ENCODE measurements around the gene FILIP1L.
A peak's percentile ranks its signal among the peaks of the same experiment; 100 is the strongest.
"Not testable (repeated sequence)": the region's sequence is repeated elsewhere in the genome, so short reads cannot be mapped to it uniquely, and the experiment has no call there.

The FILIP1L gene

DNA sequence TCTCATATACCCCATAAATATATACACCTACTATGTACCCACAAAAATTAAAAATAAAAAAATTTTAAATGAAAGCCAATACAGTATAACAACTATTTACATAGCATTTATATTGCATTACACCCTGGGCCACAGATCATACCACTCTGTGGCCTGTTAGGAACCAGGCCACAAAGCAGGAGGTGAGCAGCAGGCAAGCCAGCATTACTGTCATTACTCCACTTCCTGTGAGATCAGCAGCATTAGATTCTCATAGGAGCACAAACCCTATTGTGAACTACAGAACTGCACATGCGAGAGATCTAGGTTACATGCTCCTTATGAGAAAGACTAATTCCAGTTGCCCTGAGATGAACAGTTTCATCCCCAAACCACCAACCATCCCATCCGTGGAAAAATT is 17.4 kb downstream of the FILIP1L start:
- DNase-seq, result no peak

- DNase-seq, result not testable (repeated sequence)
Measured at GRCh38 chr3:100096286-100096685, 18.0 kb downstream of the FILIP1L start.

GRCh38 chr3:100093831-100094230 is 20.5 kb downstream of the FILIP1L start:
- no peak for DNase-seq

DNA sequence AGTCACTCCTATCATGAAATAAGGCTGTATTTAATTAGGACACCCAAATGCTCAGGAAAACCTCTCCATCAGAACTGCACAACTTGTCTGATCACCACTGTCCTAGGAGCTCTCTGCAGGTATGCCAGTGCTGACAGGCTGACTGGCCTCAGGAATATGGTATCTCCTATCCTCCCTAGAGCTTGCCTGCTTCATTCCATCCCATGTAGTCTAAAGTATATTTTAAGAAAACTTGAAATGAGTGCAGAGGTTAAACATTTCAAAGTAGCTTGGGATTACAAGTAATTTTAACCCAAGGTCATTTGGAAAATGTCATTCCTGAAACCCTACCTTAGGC is 23.7 kb downstream of the FILIP1L start:
- no peak for DNase-seq

DNA sequence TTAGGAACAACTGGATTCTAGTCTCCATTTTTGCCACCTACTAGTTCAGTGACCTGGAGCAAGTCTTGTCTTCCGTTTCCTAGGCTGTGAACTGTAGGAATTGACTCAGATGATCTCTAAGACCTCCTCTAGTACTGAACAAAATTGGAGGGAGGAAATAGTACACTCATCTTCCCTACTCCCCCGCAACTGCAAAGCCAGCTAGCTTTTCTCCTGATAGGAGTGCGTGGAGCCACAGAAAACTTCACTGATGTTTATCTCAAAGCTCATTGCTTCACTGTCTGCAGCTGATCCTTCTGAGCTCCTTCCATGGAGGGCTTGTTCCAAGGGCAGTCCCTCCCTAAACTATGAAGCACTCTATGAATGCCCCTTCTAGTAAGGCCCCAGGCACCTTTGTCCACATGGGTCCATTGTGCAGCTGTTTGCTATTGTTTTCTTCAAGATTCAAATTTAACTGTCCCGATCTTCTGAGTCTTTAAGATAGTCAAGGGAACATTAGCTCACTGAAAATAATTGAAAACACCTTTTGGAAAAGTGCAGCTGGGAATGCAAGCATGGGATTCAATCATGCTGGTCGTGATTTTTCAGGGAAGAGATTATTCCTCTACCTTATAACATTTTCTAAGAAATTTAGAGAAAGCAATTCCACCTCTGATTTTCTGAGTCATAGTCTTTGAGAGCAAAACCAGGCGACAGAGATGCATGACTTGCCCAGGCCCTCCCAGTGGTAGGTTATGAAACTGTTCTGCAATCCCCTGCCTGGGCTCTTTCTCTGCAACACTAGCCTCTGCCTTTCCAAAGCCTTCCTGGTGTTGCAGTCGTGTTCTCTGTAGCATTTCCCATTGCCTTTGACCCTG is 24.3 kb downstream of the FILIP1L start:
- no peak for DNase-seq

GRCh38 chr3:100088735-100089368 is 25.4 kb downstream of the FILIP1L start:
- DNase-seq, result no peak

DNA sequence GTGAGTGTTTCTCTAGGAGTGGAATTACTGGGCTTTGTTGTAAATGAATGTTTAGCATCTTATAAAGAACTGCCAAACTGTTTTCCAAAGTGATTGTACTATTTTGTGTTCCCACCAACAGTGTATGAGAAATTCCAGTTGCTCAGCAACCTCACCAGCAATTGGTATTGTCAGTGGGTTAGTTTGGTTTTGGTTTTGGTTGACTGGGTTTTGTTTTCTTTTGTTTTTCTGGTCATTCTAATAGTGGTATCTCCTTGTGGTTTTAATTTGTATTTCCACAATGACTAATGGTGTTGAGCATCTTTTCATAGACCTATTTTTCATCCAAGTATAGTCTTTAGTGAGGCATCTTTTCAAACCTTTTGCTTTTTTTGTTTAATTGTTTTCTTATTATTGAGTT is 27.1 kb downstream of the FILIP1L start:
- DNase-seq, result no peak

DNA sequence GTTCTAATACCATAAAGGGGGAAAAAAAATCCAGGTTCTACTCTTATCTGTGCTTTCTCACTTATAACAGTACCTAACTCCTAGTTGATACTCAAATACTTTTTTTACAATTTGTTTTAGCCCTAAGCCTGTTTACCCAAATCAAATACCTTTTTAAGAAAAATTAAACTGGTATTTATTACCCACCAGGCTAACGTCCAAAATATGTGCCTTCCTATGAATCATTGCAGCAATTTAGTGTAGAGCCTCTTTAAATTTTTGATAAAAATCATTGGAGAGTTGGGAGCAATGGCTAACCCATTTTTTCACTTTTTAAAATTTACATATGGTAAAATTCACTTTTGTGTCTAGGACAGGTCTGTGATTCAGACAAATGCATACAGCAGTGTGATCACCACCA is 27.9 kb downstream of the FILIP1L start:
- DNase-seq, result no peak

DNA sequence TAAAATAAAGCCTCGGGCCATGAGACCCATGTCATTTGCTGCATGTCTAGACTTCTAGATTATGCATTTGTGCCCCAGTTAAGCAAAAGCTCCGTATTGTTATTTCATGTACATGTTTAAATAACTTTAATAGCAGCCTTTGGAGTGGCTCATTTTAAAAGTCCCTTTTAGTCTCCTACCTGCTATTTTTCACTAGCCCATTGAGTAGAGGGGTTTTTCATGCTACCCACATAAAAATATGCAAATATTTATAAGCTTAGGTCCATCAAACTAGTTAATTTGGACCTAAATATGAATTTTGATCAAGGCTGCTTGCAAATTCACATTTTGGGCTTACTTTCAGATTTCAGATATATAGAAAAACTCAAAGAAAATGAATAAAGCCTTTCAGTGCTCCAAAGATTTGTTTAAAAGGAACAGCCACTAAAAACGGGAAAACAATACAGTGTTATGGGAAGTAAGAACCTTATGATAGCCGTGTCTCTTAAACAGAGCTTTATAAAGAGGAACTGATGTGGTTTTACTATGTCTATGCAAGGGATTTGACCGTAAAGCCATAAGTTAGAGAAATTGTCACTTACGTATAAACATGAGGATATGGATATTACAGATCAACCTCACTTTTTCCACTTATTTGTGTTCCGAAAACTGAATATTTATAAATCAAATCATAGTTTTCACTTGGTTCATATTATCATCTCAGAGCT is 30.0 kb downstream of the FILIP1L start:
- no peak for DNase-seq

DNA sequence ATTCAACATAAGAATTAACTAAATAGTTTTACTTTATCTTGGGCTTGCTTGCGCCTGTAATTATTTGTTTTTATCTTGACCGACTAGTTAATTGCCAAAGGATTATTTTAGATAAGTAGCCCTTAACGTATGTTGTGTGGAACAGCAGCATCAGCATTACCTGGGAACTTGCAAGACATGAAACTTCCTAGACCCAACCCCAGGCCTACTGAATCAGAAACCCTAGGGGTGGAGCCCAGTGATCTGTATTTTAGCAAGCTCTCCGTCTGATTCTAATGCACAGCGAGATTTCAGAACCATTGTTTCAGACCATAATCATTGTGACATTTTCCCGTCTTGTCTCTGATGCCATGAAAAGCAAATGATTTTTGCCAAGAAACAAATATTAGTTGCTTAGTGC is 31.1 kb downstream of the FILIP1L start:
- DNase-seq, result no peak

DNA sequence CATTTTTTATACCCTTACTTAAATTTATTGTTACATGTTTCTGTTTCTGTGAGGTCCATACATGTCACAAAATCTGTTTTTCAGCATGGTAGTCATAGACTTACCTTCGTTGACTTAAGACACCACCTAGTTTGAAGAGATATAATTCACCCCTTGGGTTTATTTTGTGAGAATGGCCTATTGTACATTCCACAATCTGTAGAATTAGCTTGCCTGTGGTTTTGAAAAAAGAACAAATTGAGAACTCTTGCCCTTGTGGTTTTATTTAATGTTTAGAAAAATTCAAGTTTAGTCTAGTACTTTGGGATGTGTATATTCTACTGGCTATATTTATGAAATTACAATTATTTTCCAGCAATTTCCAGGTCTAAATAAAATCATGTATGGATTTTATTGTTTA is 31.6 kb downstream of the FILIP1L start:
- no peak for DNase-seq

GRCh38 chr3:100081986-100082692 is 32.2 kb downstream of the FILIP1L start:
- no peak for DNase-seq

GRCh38 chr3:100081311-100081710 is 33.0 kb downstream of the FILIP1L start:
- no peak for DNase-seq

DNA sequence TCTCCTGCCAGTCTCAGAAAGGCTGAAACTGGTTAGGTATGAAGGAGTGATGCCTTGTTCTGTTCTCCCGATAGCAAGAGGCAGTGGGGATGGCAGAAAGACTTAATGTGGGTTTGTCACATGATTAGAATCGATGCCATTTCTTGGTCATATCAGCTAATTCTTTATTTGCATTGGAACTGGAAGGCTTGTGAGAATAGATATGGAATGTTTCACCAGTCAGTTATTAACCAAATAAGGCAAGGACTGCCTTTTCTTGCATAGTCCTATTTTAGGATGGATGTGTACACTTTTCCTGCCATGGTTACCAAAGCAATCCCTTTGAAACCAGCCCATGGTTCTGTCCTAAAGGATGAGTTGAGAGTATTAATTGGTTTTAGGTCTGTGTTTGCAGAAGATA is 33.7 kb downstream of the FILIP1L start:
- DNase-seq, result no peak

DNA sequence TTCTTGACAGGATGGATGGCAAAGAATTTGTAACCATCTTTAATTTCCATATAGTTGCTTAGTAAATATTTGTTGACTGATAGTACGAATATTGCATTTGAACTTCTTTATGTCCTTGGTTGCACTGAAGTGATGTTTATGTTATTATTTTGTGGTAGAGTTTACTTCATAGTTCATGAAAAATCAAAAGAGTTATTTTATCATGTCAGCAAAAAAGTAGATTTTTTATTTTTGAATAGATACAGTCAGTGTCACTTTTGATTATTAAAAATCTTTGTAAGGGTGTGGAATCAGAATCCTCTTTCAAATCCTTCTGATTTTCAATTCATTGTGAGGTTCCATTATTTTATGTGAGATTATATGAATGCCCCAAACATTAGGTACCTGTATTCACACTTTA is 35.0 kb downstream of the FILIP1L start:
- DNase-seq, result no peak

- no peak for DNase-seq
Measured at GRCh38 chr3:100076731-100077529, 37.4 kb downstream of the FILIP1L start.

- no peak for DNase-seq
Measured at GRCh38 chr3:100075851-100076730, 38.2 kb downstream of the FILIP1L start.

GRCh38 chr3:100075196-100075595 is 39.1 kb downstream of the FILIP1L start:
- no peak for DNase-seq

- DNase-seq, result peak; percentile 15
Measured at GRCh38 chr3:100073714-100074307, 40.5 kb downstream of the FILIP1L start.

GRCh38 chr3:100073049-100073713 is 41.1 kb downstream of the FILIP1L start:
- DNase-seq, result no peak

All from CD4-positive, alpha-beta T cell treated with Interleukin-4 for 4 hours (primary cell).